H1 (cell line): Measurements from ENCODE around the gene BPIFB6.

Experiments
- CEBPB ChIP-seq: IDR thresholded peaks from 2 replicates; pipeline ENCODE4 v1.6.1; 2012; ENCODE audit warnings: low read depth, low read length
- CTCF ChIP-seq, 3 experiments: IDR thresholded peaks; 1 replicate in 2 of 3; 2 replicates in 1 of 3; pipeline versions ENCODE4 v1.5.1 to v1.6.1; 2011; ENCODE audit warnings: low read length in 3 of 3, mild to moderate bottlenecking in 3 of 3, inconsistent platforms in 2 of 3, low read depth in 1 of 3, moderate library complexity in 1 of 3; ENCODE audit not compliant: insufficient read depth in 1 of 3; ENCODE audit errors: control extremely low read depth in 1 of 3
- EGR1 ChIP-seq: IDR thresholded peaks from 2 replicates; pipeline ENCODE4 v1.6.1; 2011; ENCODE audit warnings: low read depth, low read length, borderline replicate concordance
- EZH2 ChIP-seq: fragments of 200-600 bp; sonication (generic); IDR thresholded peaks from 2 replicates; pipeline ENCODE4 v1.7.1; 2012; ENCODE audit warnings: low read depth, mild to moderate bottlenecking, moderate library complexity, low read length, inconsistent platforms; ENCODE audit not compliant: severe bottlenecking
- HDAC2 ChIP-seq, 2 experiments: fragments of 300-600 bp in 1 of 2; sonication (generic) in 1 of 2; IDR thresholded peaks; 2 replicates each; pipeline ENCODE4 v1.6.1; 2011 to 2012; ENCODE audit warnings: low read depth in 2 of 2, low read length in 2 of 2, mild to moderate bottlenecking in 2 of 2, moderate library complexity in 2 of 2, borderline replicate concordance in 1 of 2, inconsistent platforms in 1 of 2
- NANOG ChIP-seq: IDR thresholded peaks from 2 replicates; pipeline ENCODE4 v1.6.1; 2011; ENCODE audit warnings: low read length, low read depth, mild to moderate bottlenecking, inconsistent platforms; ENCODE audit not compliant: insufficient read depth, poor library complexity, severe bottlenecking
- POLR2A ChIP-seq, 2 experiments: IDR thresholded peaks; 1 replicate in 1 of 2; 2 replicates in 1 of 2; pipeline ENCODE4 v1.6.1; 2011; ENCODE audit warnings: low read depth in 2 of 2, low read length in 2 of 2, mild to moderate bottlenecking in 2 of 2; ENCODE audit errors: control extremely low read depth in 1 of 2
- RAD21 ChIP-seq, 2 experiments: IDR thresholded peaks in 1 of 2; conservative IDR thresholded peaks in 1 of 2; 2 replicates each; pipeline ENCODE4 v1.6.1; 2011; ENCODE audit warnings: low read depth in 2 of 2, low read length in 2 of 2, improper control_type of control experiment in 1 of 2, inconsistent platforms in 1 of 2, mild to moderate bottlenecking in 1 of 2, moderate library complexity in 1 of 2
- RBBP5 ChIP-seq: IDR thresholded peaks from 2 replicates; pipeline ENCODE4 v1.7.1; 2012; ENCODE audit warnings: low read depth, mild to moderate bottlenecking, inconsistent platforms, low read length, moderate library complexity, borderline replicate concordance

- TF ChIP-seq CTCF (IDR thresholded peaks at IDR 0.05; ENCODE audit: control extremely low read depth in 1 of 3, insufficient read depth in 1 of 3, low read depth in 1 of 3, low read length in 3 of 3), result no peak
- TF ChIP-seq HDAC2 (IDR thresholded peaks at IDR 0.05; ENCODE audit: borderline replicate concordance in 1 of 2, low read depth in 2 of 2, low read length in 2 of 2), result no peak
- TF ChIP-seq EZH2, result no peak
- no peak for TF ChIP-seq POLR2A (IDR thresholded peaks at IDR 0.05; ENCODE audit: control extremely low read depth in 1 of 2, low read depth in 2 of 2, low read length in 2 of 2)
- TF ChIP-seq NANOG, result no peak
- no peak for TF ChIP-seq CEBPB
- no peak for TF ChIP-seq EGR1
- TF ChIP-seq RAD21 (IDR thresholded peaks at IDR 0.05 in 1 of 2, conservative IDR thresholded peaks at IDR 0.05 in 1 of 2; ENCODE audit: low read depth in 2 of 2, low read length in 2 of 2), result no peak
- TF ChIP-seq RBBP5, result no peak
These were observed 16.3 kb upstream of the BPIFB6 start for GRCh38 chr20:33015114-33015484.
